Measurements from ENCODE around the gene CACNA1B. TPM values are rescaled to one million over a fixed set of nuclear protein-coding genes. Genes with fewer than 3 reads are reported as not detected.
A peak's percentile ranks its signal among the peaks of the same experiment; 100 is the strongest.

CACNA1B gene
- total RNA-seq, 2 donors from 2014 or later, result 0.26 to 0.99 TPM

DNA sequence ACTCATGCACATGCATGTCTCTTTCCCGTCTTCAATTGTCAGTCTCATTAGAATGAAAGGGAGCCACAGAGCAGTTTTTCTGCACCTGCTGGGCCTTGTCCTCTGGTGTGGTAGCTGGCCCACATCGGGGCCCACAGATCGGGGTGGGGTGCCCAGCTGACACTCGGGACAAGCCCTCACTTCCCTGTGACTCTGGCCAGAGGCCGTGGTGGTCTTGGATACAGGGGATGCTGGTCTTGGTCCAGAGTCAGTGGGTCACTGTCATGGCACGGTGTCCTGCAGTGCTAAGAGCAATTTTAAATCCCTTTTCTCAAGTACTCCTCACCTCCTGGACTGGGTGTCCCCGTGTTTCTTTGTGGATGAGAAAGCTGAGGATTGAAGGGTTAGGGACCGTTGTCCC, 193.2 kb downstream of the CACNA1B start:
- intact Hi-C loops (cut with DNase I), result no loop called here
- ATAC-seq (no peak), DNase-seq (peak in 1 of 4 donors; percentile 2)
- Histone ChIP-seq H3K36me3 (replicated peaks in 1 of 2; ENCODE audit: insufficient read depth in 1 of 2, low read depth in 2 of 2) (no peaks in the 10 kb centered on the region), H3K4me3 (no peak overlapping the region), H3K4me1 (no peaks in the 10 kb centered on the region), H3K9me3 (no peaks in the 10 kb centered on the region), H3K27me3 (no peaks in the 10 kb centered on the region), H3K27ac (no peak overlapping the region)
- 60 to 68% methylated on average over 5 to 8 of the region's 8 CpGs for WGBS, 2 donors
- no peak for TF ChIP-seq POLR2A (IDR thresholded peaks at IDR 0.05)
- TF ChIP-seq, protein P1, sequence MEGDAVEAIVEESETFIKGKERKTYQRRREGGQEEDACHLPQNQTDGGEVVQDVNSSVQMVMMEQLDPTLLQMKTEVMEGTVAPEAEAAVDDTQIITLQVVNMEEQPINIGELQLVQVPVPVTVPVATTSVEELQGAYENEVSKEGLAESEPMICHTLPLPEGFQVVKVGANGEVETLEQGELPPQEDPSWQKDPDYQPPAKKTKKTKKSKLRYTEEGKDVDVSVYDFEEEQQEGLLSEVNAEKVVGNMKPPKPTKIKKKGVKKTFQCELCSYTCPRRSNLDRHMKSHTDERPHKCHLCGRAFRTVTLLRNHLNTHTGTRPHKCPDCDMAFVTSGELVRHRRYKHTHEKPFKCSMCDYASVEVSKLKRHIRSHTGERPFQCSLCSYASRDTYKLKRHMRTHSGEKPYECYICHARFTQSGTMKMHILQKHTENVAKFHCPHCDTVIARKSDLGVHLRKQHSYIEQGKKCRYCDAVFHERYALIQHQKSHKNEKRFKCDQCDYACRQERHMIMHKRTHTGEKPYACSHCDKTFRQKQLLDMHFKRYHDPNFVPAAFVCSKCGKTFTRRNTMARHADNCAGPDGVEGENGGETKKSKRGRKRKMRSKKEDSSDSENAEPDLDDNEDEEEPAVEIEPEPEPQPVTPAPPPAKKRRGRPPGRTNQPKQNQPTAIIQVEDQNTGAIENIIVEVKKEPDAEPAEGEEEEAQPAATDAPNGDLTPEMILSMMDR (IDR thresholded peaks at IDR 0.05), result no peak

DNA sequence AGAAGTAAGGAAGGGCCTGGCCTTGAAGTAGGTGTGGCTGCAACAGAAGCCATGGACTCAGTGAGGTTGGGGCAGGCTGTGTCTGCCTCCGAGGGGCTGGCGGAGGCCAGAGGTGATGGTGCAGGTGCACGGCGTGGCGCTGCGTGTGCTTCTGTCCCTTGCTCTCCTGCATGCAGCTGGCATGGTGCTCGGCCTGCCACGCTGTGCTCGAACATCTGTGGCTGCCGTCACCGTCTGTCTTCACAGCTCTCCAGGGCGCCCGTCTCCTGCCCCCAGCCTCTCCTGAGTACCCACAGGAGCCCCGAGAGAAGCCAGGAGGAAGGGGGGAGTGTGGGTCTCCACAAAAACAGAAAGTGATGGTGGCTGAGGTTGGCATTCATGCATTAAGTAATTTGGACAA, 193.7 kb downstream of the CACNA1B start:
- no peaks in the 10 kb centered on the region for H3K9me3 ChIP-seq
- peak in 1 of 4 donors; percentile 2 for DNase-seq
- TF ChIP-seq POLR2A (IDR thresholded peaks at IDR 0.05), result no peak
- TF ChIP-seq, protein P1 (IDR thresholded peaks at IDR 0.05), result no peak

DNA sequence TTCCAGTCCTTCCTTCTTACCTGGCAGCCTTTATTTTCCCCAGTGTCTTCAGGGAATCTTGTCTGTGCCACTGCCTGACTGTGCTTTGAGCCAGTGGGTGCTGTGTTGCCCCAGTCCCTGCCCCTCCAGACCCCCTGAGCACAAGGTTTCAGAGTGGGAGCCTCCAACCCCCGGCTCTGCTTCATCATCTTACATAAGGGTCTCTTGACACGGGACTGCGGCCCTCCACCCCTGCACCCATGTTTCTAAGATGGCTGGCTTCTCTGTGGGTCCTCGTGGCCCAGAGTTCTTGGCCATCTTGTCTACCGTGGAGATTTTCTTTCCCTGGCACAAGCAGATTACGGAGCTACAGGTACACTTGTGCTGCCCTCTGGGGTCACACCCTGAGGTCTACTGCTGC, 194.1 kb downstream of the CACNA1B start:
- Histone ChIP-seq H3K9me3 (no peaks in the 10 kb centered on the region), H3K27me3 (no peaks in the 10 kb centered on the region), H3K36me3 (replicated peaks in 1 of 2; ENCODE audit: insufficient read depth in 1 of 2, low read depth in 2 of 2) (no peaks in the 10 kb centered on the region), H3K27ac (no peak overlapping the region), H3K4me3 (no peak overlapping the region), H3K4me1 (no peaks in the 10 kb centered on the region)
- WGBS, 2 donors, result 69 to 71% methylated on average over 6 of the region's 6 CpGs
- intact Hi-C loops (cut with DNase I), result no loop called here
- DNase-seq, result peak in 1 of 4 donors; percentile 2
- no peak for TF ChIP-seq POLR2A (IDR thresholded peaks at IDR 0.05)
- TF ChIP-seq, protein P1 (IDR thresholded peaks at IDR 0.05), result no peak
- ATAC-seq, result no peak

More for the DNA sequence above, 193.7 kb downstream of the CACNA1B start:
- Histone ChIP-seq H3K4me3 (no peak overlapping the region), H3K36me3 (replicated peaks in 1 of 2; ENCODE audit: insufficient read depth in 1 of 2, low read depth in 2 of 2) (no peaks in the 10 kb centered on the region), H3K4me1 (no peaks in the 10 kb centered on the region), H3K27me3 (no peaks in the 10 kb centered on the region), H3K27ac (no peak overlapping the region)
- intact Hi-C loops (cut with DNase I), result no loop called here
- ATAC-seq, result no peak
- 63 to 83% methylated on average over 8 to 14 of the region's 14 CpGs for WGBS, 2 donors

DNA sequence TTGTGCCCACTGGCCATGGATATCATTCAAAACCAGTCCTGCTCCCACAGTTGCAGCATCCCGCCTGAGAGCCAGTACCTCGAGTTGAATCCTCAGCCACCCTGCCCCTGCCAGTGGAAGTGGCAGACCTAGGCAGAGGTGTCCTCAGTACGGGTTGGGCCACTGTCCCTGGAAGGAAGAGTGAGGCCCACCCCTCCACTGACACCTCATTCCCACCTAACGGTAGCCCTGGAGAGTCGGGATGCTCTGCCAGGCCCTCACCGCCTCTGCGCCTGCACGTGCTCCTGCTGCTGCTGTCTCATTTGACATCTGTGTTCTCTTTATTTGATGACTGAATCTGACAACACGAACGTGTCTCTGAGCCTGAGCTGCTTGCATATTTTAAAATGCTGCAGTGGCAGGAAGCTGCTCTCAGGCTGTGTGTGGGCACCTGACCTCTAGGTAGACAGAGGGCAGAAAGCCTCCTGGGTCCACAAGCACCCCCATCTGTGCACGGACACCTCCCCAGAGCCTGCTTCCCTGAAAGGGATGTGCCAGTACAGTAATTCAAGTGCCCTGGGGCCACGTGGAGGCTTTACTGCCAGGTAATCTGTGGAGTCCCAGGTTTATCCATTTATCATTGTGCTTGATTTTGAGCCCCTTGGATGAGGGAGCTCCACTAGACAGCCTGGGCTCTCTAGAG, 194.7 kb downstream of the CACNA1B start:
- 56 to 66% methylated on average over 10 to 12 of the region's 12 CpGs for WGBS, 2 donors
- intact Hi-C loops (cut with DNase I), result no loop called here
- Histone ChIP-seq H3K36me3 (replicated peaks in 1 of 2; ENCODE audit: insufficient read depth in 1 of 2, low read depth in 2 of 2) (no peaks in the 10 kb centered on the region), H3K9me3 (no peaks in the 10 kb centered on the region), H3K4me3 (no peak overlapping the region), H3K4me1 (no peaks in the 10 kb centered on the region), H3K27ac (no peak overlapping the region), H3K27me3 (no peaks in the 10 kb centered on the region)
- TF ChIP-seq, protein P1 (IDR thresholded peaks at IDR 0.05), result no peak
- TF ChIP-seq POLR2A (IDR thresholded peaks at IDR 0.05), result no peak
- DNase-seq, result peak in 1 of 4 donors; percentile 2
- no peak for ATAC-seq

- intact Hi-C loops (cut with DNase I), result no loop called here
- no peaks in the 10 kb centered on the region for H3K9me3 ChIP-seq
- DNase-seq (peak in 1 of 4 donors; percentile 6), ATAC-seq (no peak)
- no peak overlapping the region for H3K4me3 ChIP-seq
- no peak overlapping the region for H3K27ac ChIP-seq
- no peaks in the 10 kb centered on the region for H3K36me3 ChIP-seq (replicated peaks in 1 of 2; ENCODE audit: insufficient read depth in 1 of 2, low read depth in 2 of 2)
- no peaks in the 10 kb centered on the region for H3K27me3 ChIP-seq
- H3K4me1 ChIP-seq, result no peaks in the 10 kb centered on the region
- TF ChIP-seq, protein P1 (IDR thresholded peaks at IDR 0.05), result no peak
- TF ChIP-seq POLR2A (IDR thresholded peaks at IDR 0.05), result no peak
- WGBS, 2 donors, result 32 to 34% methylated on average over 4 to 9 of the region's 9 CpGs
Measured at GRCh38 chr9:138072897-138073296, 195.3 kb downstream of the CACNA1B start.
